K562 (cell line): ENCODE data around the gene KTI12. TPM values are rescaled to one million over a fixed set of nuclear protein-coding genes. Genes with fewer than 3 reads are reported as not detected.

ENCODE experiments used
- C11orf30 ChIP-seq: fragments of 450-650 bp; IDR thresholded peaks from 2 replicates; pipeline ENCODE4 v1.6.1; 2016; ENCODE audit warnings: low read depth, mild to moderate bottlenecking
- DPF2 ChIP-seq: fragments of 450-650 bp; IDR thresholded peaks from 2 replicates; pipeline ENCODE4 v1.6.1; 2016
- HMG20A ChIP-seq: fragments of 450-650 bp; formaldehyde crosslinking; conservative IDR thresholded peaks from 2 replicates; pipeline ENCODE4 v1.4.0; 2020; ENCODE audit warnings: mild to moderate bottlenecking, mixed read lengths
- HOXB6 ChIP-seq: fragments of 250-450 bp; sonication (Bioruptor Pico); IDR thresholded peaks from 2 replicates; pipeline ENCODE4 v1.5.1; 2022; ENCODE audit warnings: mild to moderate bottlenecking, borderline replicate concordance
- MAFF ChIP-seq: IDR thresholded peaks from 2 replicates; pipeline ENCODE4 v1.6.1; 2012; ENCODE audit warnings: low read length, improper control_type of control experiment
- MYBL2 ChIP-seq, 2 experiments: fragments of 450-650 bp in 1 of 2; sonication (generic) in 1 of 2; formaldehyde crosslinking in 1 of 2; IDR thresholded peaks; 2 replicates each; pipeline versions ENCODE4 v1.6.1 to v1.8.1; 2017 to 2022; ENCODE audit warnings: borderline replicate concordance in 1 of 2, inconsistent platforms in 1 of 2, low read depth in 1 of 2, mild to moderate bottlenecking in 1 of 2, missing genetic modification reagents in 1 of 2, moderate library complexity in 1 of 2
- NFE2 ChIP-seq: IDR thresholded peaks from 2 replicates; pipeline ENCODE4 v1.6.1; 2014; ENCODE audit warnings: antibody characterized with exemption, low read depth
- TGIF2 ChIP-seq: sonication (generic); formaldehyde crosslinking; IDR thresholded peaks from 2 replicates; pipeline ENCODE4 v1.8.1; 2022; ENCODE audit warnings: mild to moderate bottlenecking, missing genetic modification reagents, moderate library complexity
- ZNF232 ChIP-seq: sonication (generic); formaldehyde crosslinking; IDR thresholded peaks from 2 replicates; pipeline ENCODE4 v1.8.0; 2022; ENCODE audit warnings: mild to moderate bottlenecking, missing genetic modification reagents
- polyA plus RNA-seq, 8 experiments: library from polyadenylated mRNA; depleted of rRNA in 4 of 8; stranded (reverse) in 5 of 8; unstranded in 3 of 8; fragments of >200 nt; fragmentation: Nextera tagmentation in 2 of 8; fragmentation: Illumina TruSeq in 1 of 8; extraction: Ambion mirVana in 2 of 8; extraction: Trizol in 1 of 8; gene quantifications; 2 replicates each; pipeline versions ENCODE4 v1.2.1 to v1.2.3, GENCODE V29; 2011 to 2014; ENCODE audit warnings: inconsistent platforms in 1 of 8, missing spikeins in 1 of 8
- total RNA-seq, 7 experiments: library from RNA; depleted of rRNA in 6 of 7; stranded (reverse); fragments of >200 nt in 6 of 7; fragmentation: Illumina TruSeq in 2 of 7; extraction: Trizol in 2 of 7; gene quantifications; 2 replicates each; pipeline versions ENCODE4 v1.2.1 to v1.2.3, GENCODE V29; 2011 to 2021; ENCODE audit warnings: low replicate concordance in 1 of 7
- TF ChIP-seq, protein P1 (sequence below): fragments of 450-650 bp; IDR thresholded peaks from 2 replicates; pipeline ENCODE4 v1.6.1; 2016; ENCODE audit warnings: mild to moderate bottlenecking, moderate library complexity
- TF ChIP-seq, protein P2 (sequence below): IDR thresholded peaks from 3 replicates; pipeline ENCODE4 v1.6.1; 2011; ENCODE audit warnings: borderline replicate concordance, mild to moderate bottlenecking, moderate library complexity; ENCODE audit not compliant: insufficient read length; ENCODE audit errors: extremely low read depth

KTI12 gene
- total and polyA plus RNA-seq, 9 of the 15 experiments (the other 6 are each of a cell fraction or from before 2014, with no cell fraction given), result 3.1 to 22.8 (median 11.6) TPM

DNA sequence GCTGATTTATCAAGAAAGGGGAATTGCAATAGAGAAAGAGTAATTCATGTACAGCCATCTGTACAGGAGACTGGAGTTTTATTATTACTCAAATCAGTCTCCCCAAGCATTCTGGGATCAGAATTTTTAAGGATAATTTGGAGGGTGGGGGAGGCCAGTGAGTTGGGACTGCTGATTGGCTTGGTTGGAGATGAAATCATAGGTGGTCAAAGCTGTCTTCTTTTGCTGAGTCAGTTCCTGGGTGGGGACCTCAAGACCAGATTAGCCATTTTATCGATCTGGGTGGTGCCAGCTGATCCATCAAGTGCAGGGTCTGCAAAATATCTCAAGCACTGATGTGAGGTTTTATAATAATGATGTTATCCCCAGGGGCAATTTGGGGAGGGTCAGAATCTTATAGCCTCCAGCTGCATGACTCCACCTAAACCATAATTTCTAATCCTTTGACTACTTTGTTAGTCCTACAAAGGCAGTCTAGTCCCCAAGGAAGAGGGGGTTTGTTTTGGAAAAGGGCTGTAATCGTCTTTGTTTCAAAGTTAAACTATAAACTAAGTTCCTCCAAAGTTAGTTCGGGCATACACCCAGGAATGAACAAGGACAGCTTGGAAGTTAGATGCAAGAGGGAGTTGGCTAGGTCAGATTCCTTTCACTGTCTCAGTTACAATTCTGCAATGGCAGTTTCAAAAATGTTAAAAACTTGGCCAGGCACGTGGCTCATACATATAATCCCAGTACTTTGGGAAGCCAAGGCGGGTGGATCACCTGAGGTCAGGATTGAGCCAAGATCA is 26.2 kb downstream of the KTI12 start (continued):
- TF ChIP-seq, protein P1, sequence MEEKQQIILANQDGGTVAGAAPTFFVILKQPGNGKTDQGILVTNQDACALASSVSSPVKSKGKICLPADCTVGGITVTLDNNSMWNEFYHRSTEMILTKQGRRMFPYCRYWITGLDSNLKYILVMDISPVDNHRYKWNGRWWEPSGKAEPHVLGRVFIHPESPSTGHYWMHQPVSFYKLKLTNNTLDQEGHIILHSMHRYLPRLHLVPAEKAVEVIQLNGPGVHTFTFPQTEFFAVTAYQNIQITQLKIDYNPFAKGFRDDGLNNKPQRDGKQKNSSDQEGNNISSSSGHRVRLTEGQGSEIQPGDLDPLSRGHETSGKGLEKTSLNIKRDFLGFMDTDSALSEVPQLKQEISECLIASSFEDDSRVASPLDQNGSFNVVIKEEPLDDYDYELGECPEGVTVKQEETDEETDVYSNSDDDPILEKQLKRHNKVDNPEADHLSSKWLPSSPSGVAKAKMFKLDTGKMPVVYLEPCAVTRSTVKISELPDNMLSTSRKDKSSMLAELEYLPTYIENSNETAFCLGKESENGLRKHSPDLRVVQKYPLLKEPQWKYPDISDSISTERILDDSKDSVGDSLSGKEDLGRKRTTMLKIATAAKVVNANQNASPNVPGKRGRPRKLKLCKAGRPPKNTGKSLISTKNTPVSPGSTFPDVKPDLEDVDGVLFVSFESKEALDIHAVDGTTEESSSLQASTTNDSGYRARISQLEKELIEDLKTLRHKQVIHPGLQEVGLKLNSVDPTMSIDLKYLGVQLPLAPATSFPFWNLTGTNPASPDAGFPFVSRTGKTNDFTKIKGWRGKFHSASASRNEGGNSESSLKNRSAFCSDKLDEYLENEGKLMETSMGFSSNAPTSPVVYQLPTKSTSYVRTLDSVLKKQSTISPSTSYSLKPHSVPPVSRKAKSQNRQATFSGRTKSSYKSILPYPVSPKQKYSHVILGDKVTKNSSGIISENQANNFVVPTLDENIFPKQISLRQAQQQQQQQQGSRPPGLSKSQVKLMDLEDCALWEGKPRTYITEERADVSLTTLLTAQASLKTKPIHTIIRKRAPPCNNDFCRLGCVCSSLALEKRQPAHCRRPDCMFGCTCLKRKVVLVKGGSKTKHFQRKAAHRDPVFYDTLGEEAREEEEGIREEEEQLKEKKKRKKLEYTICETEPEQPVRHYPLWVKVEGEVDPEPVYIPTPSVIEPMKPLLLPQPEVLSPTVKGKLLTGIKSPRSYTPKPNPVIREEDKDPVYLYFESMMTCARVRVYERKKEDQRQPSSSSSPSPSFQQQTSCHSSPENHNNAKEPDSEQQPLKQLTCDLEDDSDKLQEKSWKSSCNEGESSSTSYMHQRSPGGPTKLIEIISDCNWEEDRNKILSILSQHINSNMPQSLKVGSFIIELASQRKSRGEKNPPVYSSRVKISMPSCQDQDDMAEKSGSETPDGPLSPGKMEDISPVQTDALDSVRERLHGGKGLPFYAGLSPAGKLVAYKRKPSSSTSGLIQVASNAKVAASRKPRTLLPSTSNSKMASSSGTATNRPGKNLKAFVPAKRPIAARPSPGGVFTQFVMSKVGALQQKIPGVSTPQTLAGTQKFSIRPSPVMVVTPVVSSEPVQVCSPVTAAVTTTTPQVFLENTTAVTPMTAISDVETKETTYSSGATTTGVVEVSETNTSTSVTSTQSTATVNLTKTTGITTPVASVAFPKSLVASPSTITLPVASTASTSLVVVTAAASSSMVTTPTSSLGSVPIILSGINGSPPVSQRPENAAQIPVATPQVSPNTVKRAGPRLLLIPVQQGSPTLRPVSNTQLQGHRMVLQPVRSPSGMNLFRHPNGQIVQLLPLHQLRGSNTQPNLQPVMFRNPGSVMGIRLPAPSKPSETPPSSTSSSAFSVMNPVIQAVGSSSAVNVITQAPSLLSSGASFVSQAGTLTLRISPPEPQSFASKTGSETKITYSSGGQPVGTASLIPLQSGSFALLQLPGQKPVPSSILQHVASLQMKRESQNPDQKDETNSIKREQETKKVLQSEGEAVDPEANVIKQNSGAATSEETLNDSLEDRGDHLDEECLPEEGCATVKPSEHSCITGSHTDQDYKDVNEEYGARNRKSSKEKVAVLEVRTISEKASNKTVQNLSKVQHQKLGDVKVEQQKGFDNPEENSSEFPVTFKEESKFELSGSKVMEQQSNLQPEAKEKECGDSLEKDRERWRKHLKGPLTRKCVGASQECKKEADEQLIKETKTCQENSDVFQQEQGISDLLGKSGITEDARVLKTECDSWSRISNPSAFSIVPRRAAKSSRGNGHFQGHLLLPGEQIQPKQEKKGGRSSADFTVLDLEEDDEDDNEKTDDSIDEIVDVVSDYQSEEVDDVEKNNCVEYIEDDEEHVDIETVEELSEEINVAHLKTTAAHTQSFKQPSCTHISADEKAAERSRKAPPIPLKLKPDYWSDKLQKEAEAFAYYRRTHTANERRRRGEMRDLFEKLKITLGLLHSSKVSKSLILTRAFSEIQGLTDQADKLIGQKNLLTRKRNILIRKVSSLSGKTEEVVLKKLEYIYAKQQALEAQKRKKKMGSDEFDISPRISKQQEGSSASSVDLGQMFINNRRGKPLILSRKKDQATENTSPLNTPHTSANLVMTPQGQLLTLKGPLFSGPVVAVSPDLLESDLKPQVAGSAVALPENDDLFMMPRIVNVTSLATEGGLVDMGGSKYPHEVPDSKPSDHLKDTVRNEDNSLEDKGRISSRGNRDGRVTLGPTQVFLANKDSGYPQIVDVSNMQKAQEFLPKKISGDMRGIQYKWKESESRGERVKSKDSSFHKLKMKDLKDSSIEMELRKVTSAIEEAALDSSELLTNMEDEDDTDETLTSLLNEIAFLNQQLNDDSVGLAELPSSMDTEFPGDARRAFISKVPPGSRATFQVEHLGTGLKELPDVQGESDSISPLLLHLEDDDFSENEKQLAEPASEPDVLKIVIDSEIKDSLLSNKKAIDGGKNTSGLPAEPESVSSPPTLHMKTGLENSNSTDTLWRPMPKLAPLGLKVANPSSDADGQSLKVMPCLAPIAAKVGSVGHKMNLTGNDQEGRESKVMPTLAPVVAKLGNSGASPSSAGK, result peak; percentile 44; the same call in 1 of the 2 replicates
- TF ChIP-seq MYBL2 (IDR thresholded peaks at IDR 0.05; ENCODE audit: low read depth) (no peak), MYBL2 (CRISPR knock-in tag; IDR thresholded peaks at IDR 0.05; ENCODE audit: borderline replicate concordance) (no peak), ZNF232 (no peak), DPF2 (peak; percentile 80), HMG20A (CRISPR knock-in tag) (no peak), HOXB6 (no peak), NFE2 (peak; percentile 89), C11orf30 (peak; percentile 95), MAFF (peak; percentile 84; the same call in 1 of the 2 replicates), TGIF2 (CRISPR knock-in tag) (no peak)
- TF ChIP-seq, protein P2, sequence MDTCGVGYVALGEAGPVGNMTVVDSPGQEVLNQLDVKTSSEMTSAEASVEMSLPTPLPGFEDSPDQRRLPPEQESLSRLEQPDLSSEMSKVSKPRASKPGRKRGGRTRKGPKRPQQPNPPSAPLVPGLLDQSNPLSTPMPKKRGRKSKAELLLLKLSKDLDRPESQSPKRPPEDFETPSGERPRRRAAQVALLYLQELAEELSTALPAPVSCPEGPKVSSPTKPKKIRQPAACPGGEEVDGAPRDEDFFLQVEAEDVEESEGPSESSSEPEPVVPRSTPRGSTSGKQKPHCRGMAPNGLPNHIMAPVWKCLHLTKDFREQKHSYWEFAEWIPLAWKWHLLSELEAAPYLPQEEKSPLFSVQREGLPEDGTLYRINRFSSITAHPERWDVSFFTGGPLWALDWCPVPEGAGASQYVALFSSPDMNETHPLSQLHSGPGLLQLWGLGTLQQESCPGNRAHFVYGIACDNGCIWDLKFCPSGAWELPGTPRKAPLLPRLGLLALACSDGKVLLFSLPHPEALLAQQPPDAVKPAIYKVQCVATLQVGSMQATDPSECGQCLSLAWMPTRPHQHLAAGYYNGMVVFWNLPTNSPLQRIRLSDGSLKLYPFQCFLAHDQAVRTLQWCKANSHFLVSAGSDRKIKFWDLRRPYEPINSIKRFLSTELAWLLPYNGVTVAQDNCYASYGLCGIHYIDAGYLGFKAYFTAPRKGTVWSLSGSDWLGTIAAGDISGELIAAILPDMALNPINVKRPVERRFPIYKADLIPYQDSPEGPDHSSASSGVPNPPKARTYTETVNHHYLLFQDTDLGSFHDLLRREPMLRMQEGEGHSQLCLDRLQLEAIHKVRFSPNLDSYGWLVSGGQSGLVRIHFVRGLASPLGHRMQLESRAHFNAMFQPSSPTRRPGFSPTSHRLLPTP, result no peak
